Measurements from ENCODE around the gene ARL5B.
"Not testable (repeated sequence)": the region's sequence is repeated elsewhere in the genome, so short reads cannot be mapped to it uniquely, and the experiment has no call there.

Gene ARL5B, protein sequence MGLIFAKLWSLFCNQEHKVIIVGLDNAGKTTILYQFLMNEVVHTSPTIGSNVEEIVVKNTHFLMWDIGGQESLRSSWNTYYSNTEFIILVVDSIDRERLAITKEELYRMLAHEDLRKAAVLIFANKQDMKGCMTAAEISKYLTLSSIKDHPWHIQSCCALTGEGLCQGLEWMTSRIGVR

DNA sequence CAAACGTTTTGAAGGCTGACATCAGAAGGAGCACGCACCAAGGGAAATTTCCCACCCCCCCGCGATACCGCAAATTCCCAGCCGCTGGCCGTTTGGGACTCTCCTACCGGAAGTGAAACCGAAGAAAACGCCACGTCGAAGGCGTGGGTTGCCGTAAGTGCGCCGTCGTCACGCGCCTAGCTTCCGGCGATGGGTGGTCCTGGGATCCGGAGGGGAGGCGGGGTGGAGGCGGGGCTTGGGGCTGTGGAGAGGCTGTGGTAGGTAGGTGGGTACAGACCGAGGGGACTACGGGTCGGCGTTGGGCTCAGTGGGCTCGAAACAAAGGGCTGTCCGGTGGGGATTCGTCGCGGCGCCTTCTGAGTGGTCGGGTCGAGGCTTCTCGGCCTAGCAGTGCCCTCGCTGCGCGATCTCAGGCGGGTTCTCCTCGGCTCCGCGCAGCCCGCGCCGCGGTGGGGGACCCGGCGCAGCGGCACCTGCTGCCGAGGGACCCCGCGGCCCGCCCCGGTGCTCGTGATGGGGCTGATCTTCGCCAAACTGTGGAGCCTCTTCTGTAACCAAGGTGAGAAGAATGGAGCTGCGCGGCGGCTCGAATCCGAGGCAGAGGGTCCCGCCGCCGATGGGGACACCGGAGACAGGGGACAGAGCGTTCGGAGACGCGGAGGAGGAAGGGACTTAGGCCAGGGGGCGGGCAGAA, at the start of gene ARL5B:
Gene ARL5B, plus strand, starts transcription at position 307 of the 694 bp plus-strand sequence. Its CDS starts 207 bp downstream, at position 514.
- DNase-seq: peak; percentile 14

DNA sequence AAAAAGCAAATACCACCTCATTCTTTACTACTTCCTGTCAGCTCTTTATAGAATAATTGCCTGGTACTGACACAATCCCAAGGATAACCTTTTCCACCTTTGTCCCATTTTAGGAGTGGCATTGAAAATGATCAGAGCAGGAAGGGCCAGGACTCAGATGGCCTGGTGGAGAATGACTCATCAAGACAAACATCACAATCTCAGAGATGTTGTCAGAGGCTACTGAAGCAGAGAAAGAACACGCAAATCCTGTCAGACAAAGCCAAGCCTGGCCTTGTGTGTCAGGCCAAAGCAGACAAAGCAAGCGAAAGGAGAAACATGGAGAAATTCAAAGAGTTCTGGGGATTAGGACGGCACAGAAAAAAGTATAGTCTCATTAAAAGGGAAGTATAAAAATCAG, 48.7 kb upstream of the ARL5B start:
- DNase-seq: no peak

DNA sequence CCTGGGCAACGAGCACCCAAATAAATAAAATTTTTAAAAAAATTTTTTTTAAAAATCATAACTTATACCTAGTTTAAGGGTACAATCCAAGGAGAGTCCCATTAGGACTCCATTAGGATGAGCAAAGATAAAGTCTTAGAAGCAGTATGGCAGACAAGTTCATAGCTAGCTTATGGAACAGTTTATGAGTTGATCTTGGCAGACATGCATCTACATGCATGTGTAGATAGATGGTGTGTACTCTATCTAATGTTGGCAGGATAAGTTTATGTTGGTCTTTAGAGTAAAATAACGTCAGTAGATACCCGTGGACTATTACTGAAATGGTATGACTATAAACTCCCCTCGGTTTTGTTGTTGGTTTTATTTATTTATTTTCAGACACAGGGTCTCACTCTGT, 48.1 kb upstream of the ARL5B start:
- no peak for DNase-seq

DNA sequence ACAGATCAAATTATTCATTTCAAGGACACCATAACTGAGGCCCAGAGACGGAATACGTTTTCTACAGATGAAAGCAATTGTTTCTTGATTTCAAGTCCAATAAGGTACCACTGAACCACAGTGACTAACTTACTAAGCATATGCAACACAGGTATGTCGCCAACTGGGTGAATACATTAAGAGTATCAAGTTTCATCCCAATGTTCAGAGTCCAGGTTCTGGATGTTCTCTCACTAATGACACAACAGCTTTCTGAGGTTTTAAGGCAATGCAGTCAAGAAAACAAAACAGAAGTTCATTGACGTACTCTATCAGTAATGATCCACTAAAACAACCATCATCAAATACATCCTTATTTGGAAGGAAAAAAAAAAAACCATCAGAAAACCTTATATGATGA, 43.6 kb upstream of the ARL5B start:
- DNase-seq: no peak

DNA sequence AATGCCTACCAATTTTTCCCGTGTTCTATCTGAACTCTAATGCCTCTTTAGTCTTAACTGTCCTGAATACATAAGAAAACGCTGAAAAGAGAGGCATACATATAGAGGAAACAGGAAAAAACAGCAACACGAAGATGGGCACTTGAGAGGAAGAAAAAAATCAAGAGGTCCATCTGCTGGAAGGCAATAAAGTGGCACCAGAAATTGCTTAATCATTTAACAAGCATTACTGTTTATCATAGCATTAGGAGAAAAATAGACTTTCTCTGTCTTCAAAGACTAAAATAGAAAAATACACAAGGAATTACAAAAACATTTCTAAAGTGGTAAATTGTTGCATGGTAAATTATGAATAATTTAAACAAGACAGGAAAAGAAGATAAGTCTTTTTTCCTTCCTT, 42.9 kb upstream of the ARL5B start:
- no peak for DNase-seq

DNA sequence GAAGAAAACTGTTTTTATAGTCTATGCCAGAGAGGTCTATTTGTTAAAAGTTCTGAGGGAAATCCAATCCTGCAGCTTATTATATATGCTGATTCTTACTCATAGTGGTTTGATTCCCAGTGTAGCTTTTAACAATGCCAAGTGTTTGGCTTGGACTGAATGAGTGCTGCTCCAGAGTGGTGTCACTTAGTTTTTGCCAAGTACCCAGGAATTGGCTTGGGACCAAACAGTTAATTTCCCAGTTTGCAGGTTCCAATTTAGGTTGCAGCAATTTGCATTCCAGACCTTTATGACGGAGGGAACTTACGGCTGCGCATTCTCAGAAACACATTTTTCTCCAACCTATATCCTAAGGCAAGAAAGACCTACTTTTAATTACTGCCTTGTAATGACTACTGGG, 40.2 kb upstream of the ARL5B start:
- DNase-seq: peak; percentile 2

DNA sequence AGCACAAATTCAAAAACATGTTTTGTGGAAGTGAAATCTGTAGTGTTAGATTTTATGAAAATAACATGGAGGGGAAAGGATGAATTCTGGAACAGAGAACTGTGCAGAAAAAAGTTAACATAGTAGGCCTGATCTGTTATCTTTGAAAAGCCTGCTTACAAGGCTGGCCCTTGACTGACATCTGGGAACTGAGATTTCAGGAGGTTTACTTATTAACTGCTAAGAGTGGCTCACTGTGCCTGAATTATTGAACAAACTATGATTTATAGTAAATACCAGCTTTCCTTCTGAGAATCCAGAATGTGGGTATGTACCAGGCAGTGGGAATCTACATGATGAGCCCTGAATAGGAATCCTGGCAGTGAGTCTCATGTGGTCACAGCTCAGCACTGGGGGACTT, 38.4 kb upstream of the ARL5B start:
- DNase-seq: no peak

DNA sequence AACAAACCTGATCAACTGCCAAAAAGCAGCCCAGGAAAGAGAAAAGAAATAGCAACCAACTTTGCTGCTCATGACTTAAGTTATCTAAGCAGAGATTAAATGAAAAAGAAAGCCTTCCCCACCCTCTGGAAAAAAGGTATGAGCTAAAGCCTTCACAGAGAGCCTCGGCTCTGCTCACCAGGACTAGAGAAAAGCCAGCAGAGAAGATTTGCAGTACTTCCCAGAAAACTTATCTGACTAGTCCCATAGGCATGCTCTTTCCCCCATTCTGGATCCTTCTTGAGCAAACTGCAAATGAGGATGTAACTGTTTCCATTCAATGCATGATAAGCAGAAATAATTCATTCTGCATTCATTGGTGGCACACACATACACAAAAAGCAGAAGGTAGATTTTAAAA, 35.6 kb upstream of the ARL5B start:
- not testable (repeated sequence) for DNase-seq

DNA sequence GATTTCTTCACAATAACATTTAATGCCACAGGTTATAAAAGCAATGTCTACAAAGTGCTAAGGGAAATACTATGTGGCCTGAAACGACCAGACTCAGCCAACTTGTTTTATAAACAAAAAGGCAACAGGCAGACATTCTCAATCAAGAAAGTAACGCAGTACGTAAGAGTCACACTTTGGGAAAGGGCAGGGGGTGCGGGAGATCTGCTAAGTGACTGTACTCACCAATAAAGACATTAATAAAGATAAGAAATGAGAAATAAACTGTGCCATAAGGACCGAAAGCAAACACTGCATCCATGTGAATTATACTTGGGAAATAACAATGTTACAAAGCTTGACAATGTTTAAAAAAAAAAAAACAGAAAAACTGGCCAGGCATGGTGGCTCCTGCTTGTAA, 33.3 kb upstream of the ARL5B start:
- no peak for DNase-seq

DNA sequence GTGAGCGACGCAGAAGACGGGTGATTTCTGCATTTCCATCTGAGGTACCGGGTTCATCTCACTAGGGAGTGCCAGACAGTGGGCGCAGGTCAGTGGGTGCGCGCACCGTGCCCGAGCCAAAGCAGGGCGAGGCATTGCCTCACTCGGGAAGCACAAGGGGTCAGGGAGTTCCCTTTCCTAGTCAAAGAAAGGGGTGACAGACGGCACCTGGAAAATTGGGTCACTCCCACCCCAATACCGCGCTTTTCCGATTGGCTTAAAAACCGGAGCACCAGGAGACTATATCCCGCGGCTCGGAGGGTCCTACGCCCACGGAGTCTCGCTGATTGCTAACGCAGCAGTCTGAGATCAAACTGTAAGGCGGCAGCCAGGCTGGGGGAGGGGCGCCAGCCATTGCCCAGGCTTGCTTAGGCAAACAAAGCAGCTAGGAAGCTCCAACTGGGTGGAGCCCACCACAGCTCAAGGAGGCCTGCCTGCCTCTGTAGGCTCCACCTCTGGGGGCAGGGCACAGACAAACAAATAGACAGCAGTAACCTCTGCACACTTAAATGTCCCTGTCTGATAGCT, 31.7 kb upstream of the ARL5B start:
- peak; percentile 0 for DNase-seq

DNA sequence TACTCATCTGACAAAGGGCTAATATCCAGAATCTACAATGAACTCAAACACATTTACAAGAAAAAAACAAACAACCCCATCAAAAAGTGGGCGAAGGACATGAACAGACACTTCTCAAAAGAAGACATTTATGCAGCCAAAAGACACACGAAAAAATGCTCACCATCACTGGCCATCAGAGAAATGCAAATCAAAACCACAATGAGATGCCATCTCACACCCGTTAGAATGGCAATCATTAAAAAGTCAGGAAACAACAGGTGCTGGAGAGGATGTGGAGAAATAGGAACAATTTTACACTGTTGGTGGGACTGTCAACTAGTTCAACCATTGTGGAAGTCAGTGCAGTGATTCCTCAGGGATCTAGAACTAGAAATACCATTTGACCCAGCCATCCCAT, 26.7 kb upstream of the ARL5B start:
- not testable (repeated sequence) for DNase-seq

DNA sequence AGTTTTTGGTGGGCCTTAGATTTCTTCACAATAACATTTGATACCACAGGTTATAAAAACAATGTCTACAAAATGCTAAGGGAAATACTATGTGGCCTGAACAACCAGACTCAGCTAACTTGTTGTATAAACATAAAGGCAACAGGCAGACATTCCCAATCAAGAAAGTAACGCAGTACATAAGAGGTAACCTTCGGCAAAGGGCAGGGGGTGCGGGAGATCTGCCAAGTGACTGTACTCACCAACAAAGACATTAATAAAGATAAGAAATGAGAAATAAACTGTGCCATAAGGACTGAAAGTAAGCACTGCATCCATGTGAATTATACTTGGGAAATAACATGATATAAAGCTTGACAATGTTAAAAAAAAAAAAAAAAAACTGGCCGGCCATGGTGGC, 23.2 kb upstream of the ARL5B start:
- DNase-seq: no peak

DNA sequence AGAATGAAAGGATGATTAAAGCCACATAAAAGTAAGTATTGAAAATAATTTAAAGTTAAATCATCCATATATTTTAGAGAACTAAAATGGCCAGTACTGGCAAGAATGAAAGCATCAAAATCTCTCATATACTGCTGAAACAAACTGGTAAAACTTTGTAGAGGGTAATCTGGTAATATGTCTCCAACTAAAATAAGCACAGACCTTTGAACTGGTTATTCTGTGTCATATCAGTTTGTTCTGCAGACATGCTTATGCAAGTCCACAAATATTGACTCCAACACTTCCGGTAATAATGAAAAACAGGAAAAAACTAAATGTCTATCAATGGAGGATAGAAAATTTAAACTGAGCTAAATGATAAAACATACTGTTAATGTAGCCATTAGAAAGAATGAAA, 21.8 kb upstream of the ARL5B start:
- not testable (repeated sequence) for DNase-seq

DNA sequence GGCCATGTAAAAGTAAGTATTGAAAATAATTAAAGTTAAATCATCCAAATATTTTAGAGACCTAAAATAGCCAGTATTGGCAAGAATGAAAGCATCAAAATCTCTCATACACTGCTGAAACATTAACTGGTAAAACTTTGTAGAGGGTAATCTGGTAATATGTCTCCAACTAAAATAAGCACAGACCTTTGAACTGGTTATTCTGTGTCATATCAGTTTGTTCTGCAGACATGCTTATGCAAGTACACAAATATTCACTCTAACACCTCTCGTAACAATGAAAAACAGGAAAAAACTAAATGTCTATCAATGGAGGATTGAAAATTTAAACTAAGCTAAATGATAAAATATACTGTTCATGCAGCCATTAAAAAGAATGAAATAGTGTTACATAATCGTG, 19.5 kb upstream of the ARL5B start:
- not testable (repeated sequence) for DNase-seq

DNA sequence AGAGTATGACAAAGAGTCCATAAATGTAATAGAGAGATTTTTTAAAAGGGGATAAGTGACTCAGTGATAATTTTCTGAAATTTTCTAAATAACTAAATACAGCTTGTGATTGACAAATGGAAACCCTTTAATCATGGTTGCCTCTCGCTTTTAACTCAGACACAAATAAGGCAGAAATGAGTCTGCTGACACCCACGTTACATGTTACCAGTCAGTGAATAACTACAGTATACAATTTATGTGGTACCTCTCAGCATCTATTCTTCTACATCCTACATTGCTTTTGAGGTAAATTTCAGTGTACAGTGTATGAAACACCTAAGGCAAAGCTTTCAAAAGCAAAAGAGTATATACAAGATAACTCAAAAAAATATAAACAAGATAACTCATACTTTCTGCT, 12.1 kb upstream of the ARL5B start:
- no peak for DNase-seq

DNA sequence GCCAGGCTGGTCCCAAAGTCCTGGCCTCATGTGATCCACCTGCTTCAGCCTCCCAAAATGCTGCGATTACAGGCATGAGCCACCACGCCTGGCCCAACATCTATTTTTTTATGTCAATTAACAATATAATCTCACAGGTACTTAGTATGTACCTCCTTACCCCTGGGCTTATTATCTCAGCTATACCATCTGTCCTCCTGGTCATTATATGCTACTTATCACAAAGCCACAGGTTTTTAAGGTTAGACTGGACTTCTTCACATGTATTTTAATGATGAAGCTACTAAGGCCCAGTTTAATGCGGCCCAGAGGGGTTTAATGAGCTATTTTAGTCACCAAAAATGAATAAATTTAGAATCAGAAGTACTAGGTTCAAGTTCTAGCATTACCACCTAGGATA, 11.3 kb upstream of the ARL5B start:
- DNase-seq: no peak

DNA sequence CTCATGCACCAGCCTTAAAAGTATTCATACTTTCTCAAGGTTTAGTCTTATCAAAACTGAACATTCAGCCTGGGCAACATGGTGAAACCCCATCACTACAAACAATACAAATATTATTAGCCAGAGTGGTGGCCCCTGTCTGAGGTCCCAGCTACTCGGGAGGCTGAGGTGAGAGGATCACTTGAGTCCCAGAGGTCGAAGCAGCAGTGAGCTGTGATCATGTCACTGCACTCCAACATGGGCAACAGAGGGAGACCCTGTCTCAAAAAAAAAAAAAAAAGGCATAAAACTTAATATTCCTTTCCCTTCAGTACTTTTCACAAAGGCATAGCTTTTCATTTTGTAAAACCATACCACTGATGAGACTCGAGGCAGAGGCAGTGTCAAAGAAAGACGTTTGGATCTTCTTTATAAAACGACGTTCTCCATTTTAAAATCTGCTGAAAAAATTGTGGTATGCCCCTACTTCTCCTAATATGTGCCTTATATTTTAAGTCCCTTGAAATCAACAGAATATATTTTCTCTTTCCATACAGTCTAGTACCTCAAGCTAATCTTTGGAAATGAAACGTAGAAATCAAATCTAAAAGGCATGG, 9.8 kb upstream of the ARL5B start:
- DNase-seq: no peak

DNA sequence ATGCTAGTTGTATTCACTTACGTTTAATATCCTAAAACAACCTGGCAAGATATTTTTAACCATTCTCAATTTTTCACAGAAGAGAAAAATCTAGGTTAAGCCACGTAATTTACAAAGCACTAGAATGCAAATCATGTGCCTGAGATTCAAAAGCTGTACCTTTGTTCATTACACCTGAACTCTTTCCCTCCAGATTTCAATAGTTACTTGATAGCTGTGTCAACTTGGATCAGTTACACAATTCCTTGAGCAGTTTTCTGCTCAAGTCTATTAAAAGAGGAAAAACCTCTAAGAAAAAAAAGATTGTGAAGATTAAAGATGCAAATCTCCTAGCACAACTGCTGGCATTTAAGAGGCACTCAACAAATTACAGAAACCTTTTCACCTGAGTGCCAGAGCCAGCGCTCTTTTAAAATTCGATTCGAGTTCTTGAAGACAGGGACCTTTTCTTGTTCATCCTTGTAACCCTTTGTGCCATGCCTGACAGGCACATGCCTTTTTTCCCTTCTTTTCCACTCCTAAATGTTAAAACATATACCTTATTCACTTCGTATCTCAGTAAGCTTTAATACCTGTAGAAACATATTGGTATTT, 8.7 kb upstream of the ARL5B start:
- no peak for DNase-seq

DNA sequence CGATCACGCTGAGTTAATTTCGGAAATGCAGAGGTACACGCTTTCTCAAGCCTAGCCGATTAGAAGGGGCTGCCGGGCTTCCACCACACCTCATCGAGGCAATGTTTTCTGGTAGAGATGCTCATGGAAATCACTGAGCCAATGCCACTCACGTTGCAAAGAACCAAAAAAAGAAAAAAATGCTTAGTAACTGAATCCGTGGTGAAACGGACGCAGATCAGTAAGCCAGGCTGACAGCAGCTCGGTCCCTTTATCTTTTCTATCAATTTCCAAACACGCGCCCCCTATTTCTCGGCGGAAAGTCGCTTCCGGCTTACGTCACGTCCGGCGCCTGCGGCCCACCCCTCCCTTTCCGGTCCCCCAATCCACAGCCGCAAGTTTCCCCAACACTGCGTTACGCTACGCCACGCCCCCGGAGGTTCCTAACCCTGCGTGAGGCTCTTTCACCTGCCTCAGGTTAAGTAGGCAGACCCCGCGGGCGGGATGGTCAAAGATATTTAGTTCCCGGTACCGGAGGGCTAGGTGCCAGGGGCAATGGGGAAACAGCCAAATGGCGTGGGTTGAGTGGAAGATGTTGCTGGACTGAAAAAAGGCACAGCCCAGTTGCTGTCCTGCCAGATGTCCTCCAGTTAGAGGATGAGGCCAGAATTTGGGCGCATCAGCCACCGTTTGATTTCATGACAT, 7.8 kb upstream of the ARL5B start, which contains the start of gene NSUN6:
Gene NSUN6, minus strand, starts transcription at position 264 of the 684 bp plus-strand sequence. CDS start 384 bp downstream, outside the sequence.
- DNase-seq: no peak

DNA sequence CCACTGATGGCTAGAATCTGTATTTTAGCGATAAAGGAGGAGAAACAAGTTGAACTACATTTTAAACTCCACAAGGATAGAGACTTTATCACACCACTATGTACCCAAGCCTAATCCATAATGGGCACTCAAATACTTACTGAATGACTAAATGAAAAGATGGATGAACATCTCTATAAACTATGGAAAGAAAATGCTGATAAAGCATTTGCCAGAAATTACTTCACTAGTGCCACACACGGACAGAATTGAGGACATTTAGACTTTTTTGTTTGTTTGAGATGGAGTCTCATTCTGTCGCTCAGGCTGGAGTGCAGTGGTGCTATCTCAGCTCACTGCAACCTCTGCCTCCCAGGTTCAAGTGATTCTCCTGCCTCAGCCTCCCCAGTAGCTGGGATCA, 6.1 kb upstream of the ARL5B start:
- no peak for DNase-seq

DNA sequence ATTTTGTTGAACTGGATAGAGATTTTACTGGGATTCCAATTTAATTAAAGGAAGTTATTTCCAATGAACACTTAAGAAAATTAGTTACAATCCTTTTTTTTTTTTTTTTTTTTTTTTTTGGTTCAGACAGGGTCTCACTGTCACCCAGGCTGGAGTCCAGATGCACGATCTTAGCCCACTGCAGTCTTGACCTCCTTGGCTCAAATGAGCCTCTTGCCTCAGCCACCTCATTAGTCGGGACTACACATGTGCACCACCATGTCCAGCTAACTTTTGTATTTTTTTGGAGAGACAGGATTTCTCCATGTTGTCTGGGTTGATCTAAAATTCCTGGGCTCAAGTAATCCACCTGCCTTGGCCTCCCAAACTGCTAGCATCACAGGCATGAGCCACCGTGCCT, 2.5 kb upstream of the ARL5B start:
- DNase-seq: no peak

DNA sequence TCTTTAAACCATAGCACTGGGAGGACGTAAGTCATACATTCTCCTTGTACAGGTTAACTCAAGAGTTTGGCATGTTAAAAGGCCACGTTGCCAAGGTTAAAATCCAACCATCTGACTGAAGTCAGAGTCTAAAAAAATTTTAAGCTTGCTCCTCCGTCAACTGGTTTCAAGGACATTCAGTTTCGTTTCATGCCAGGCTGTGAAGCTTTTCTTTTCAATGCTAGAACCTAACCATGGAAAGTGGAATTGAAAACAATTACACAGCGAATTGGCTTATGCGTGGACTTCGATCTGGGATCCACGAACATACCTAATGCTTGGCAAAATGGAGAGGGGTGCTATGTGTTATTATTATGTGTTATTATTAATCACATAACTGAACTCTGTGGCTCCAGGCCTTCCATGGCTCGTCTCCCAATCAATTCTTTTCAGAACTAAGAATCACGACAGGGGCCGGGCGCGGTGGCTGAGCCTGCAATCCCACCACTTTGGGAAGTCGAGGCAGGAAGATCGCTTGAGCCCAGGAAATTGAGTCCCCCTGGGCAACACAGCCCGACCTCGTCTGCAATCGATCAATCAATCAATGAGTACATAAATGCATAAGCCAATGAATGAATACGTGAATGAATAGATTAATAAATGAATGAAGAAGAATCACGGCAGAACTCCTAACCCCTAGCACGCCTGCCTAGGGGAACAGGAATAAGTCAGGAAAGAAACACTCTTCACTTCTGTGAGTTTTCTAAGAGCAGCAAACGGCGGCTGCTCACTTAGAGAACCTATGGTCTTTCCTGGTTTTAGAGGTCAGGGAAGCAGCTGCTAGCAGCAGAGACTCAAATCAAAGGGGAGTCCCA, 733 bp upstream of the ARL5B start:
- no peak for DNase-seq
